GM23338 (cell line): ENCODE measurements around the gene PPFIBP1. TPM values are rescaled to one million over a fixed set of nuclear protein-coding genes. Genes with fewer than 3 reads are reported as not detected.
A peak's percentile ranks its signal among the peaks of the same experiment; 100 is the strongest.

ENCODE experiments used
- ATAC-seq: fragments of 200-7000 bp; cut with Tn5 transposase; 3 replicates; pipeline ENCODE4 v1.9.1; 2020
- DNase-seq: peaks from one replicate; pipeline ENCODE4 v3.0.0-alpha.2; 2015; ENCODE audit warnings: low spot score
- H2AFZ ChIP-seq: fragments of 200-600 bp; sonication (generic); 2 replicates; pipeline ENCODE4 v1.8.0; 2016; ENCODE audit warnings: antibody characterized with exemption, mild to moderate bottlenecking, moderate library complexity
- H3F3A ChIP-seq: fragments of 200-600 bp; sonication (generic); replicated peaks from 2 replicates; pipeline ENCODE4 v1.8.0; 2017; ENCODE audit warnings: antibody characterized with exemption, mixed run types, low read depth
- H3K27ac ChIP-seq: fragments of 200-600 bp; sonication (generic); 2 replicates; pipeline ENCODE4 v1.6.1; 2016; ENCODE audit warnings: low read depth
- H3K27me3 ChIP-seq: fragments of 200-600 bp; sonication (generic); 2 replicates; pipeline ENCODE4 v1.8.0; 2016; ENCODE audit warnings: mild to moderate bottlenecking, mixed run types, moderate library complexity; ENCODE audit not compliant: insufficient read depth
- H3K36me3 ChIP-seq: fragments of 200-600 bp; sonication (generic); 2 replicates; pipeline ENCODE4 v1.8.0; 2016; ENCODE audit warnings: mild to moderate bottlenecking; ENCODE audit not compliant: insufficient read depth
- H3K4me1 ChIP-seq: fragments of 200-600 bp; sonication (generic); 2 replicates; pipeline ENCODE4 v1.8.0; 2016; ENCODE audit warnings: mild to moderate bottlenecking, moderate library complexity; ENCODE audit not compliant: insufficient read depth
- H3K4me2 ChIP-seq: fragments of 200-600 bp; sonication (generic); 2 replicates; pipeline ENCODE4 v1.7.1; 2017; ENCODE audit warnings: mixed run types
- H3K4me3 ChIP-seq: fragments of 200-600 bp; sonication (generic); 2 replicates; pipeline ENCODE4 v1.6.1; 2016; ENCODE audit warnings: mixed run types
- H3K79me2 ChIP-seq: fragments of 200-600 bp; sonication (generic); replicated peaks from 2 replicates; pipeline ENCODE4 v1.8.0; 2017; ENCODE audit warnings: mild to moderate bottlenecking; ENCODE audit not compliant: insufficient read depth
- H3K9me2 ChIP-seq: fragments of 200-600 bp; sonication (generic); 2 replicates; pipeline ENCODE4 v1.8.0; 2017; ENCODE audit not compliant: insufficient read depth
- H4K20me1 ChIP-seq: fragments of 200-600 bp; sonication (generic); replicated peaks from 2 replicates; pipeline ENCODE4 v1.8.0; 2017; ENCODE audit warnings: mild to moderate bottlenecking; ENCODE audit not compliant: insufficient read depth
- H3K27ac Mint-ChIP-seq: 2 replicates; pipeline ENCODE4 v1.8.0; 2020; ENCODE audit warnings: inconsistent platforms, mild to moderate bottlenecking, moderate library complexity, mixed read lengths
- H3K27me3 Mint-ChIP-seq: 3 replicates; pipeline ENCODE4 v1.8.0; 2022; ENCODE audit warnings: low read depth, mild to moderate bottlenecking, moderate library complexity, mixed read lengths, inconsistent platforms; ENCODE audit not compliant: insufficient read depth, poor library complexity
- H3K36me3 Mint-ChIP-seq: 3 replicates; pipeline ENCODE4 v1.8.0; 2021; ENCODE audit warnings: low read depth, mild to moderate bottlenecking, inconsistent platforms, moderate library complexity, mixed read lengths
- H3K4me1 Mint-ChIP-seq: 3 replicates; pipeline ENCODE4 v1.8.0; 2020; ENCODE audit warnings: mild to moderate bottlenecking, inconsistent platforms, mixed read lengths
- H3K4me3 Mint-ChIP-seq: 3 replicates; pipeline ENCODE4 v1.8.0; 2021; ENCODE audit warnings: moderate library complexity, mild to moderate bottlenecking, inconsistent platforms, mixed read lengths
- H3K9me3 Mint-ChIP-seq: 3 replicates; pipeline ENCODE4 v1.8.0; 2020; ENCODE audit warnings: moderate library complexity, mild to moderate bottlenecking, inconsistent platforms, mixed read lengths
- CTCF ChIP-seq, 2 experiments: fragments of 200-600 bp in 1 of 2; sonication (generic) in 1 of 2; conservative IDR thresholded peaks; 2 replicates each; pipeline versions ENCODE4 v1.5.1 to v1.6.1; 2016 to 2017; ENCODE audit warnings: antibody characterized with exemption in 2 of 2, low read depth in 2 of 2, mild to moderate bottlenecking in 2 of 2, moderate library complexity in 1 of 2
- JUNB ChIP-seq: IDR thresholded peaks from one replicate; pipeline ENCODE4 v1.6.1; 2016; ENCODE audit warnings: antibody characterized with exemption; ENCODE audit not compliant: unreplicated experiment
- NANOG ChIP-seq: IDR thresholded peaks from 2 replicates; pipeline ENCODE4 v1.6.1; 2016; ENCODE audit warnings: antibody characterized with exemption, borderline replicate concordance
- POLR2AphosphoS5 ChIP-seq: IDR thresholded peaks from 2 replicates; pipeline ENCODE4 v1.6.1; 2016; ENCODE audit warnings: antibody characterized with exemption, low read depth
- REST ChIP-seq: IDR thresholded peaks from one replicate; pipeline ENCODE4 v1.6.1; 2018; ENCODE audit warnings: antibody characterized with exemption; ENCODE audit not compliant: unreplicated experiment
- STAT1 ChIP-seq: IDR thresholded peaks from one replicate; pipeline ENCODE4 v1.6.1; 2016; ENCODE audit warnings: antibody characterized with exemption; ENCODE audit not compliant: unreplicated experiment
- ZNF114 ChIP-seq: fragments of 250-450 bp; sonication (Bioruptor Pico); IDR thresholded peaks from 2 replicates; pipeline ENCODE4 v1.5.0; 2020; ENCODE audit warnings: mild to moderate bottlenecking, moderate library complexity
- ZNF331 ChIP-seq: fragments of 250-450 bp; sonication (Bioruptor Pico); IDR thresholded peaks from 2 replicates; pipeline ENCODE4 v1.5.0; 2020; ENCODE audit warnings: low read depth, mild to moderate bottlenecking, moderate library complexity
- polyA plus RNA-seq: library from polyadenylated mRNA; unstranded; fragments of >200 nt; fragmentation: Nextera tagmentation; extraction: Ambion mirVana; gene quantifications from 2 replicates; pipeline ENCODE4 v1.2.1, GENCODE V29; 2016
- total RNA-seq: library from RNA; depleted of rRNA; stranded (reverse); fragments of >200 nt; shearing (Covaris generic); gene quantifications from 2 replicates; pipeline ENCODE4 v1.2.3, GENCODE V29; 2014
- TF ChIP-seq, protein P1 (sequence below): IDR thresholded peaks from 2 replicates; pipeline ENCODE4 v1.6.1; 2016; ENCODE audit warnings: antibody characterized with exemption

PPFIBP1 gene
- total and polyA plus RNA-seq, 2 experiments from 2014 or later, result 33.2 to 41.9 TPM

- Histone ChIP-seq H3K79me2 (0 out of 2 replicates have a peak, but pooled peaks cover 4% of the 10 kb centered on the region), H4K20me1 (no peaks in the 10 kb centered on the region), H3K4me1 (no peaks in the 10 kb centered on the region), H3K4me3 (no peak overlapping the region), H3K27ac (no peak overlapping the region), H2AFZ (no peak overlapping the region), H3F3A (no peaks in the 10 kb centered on the region), H3K36me3 (0 out of 2 replicates have a peak, but pooled peaks cover 5% of the 10 kb centered on the region), H3K9me2 (no peaks in the 10 kb centered on the region), H3K4me2 (no peak overlapping the region), H3K27me3 (no peaks in the 10 kb centered on the region)
- DNase-seq (no peak), ATAC-seq (no peak)
- no peak overlapping the region for H3K4me3 Mint-ChIP-seq
- peaks cover 6% of the 10 kb centered on the region for H3K36me3 Mint-ChIP-seq
- peaks cover 3% of the 10 kb centered on the region; the same call in 1 of the 3 replicates for H3K4me1 Mint-ChIP-seq
- peak overlapping the region; percentile 26; the same call in 1 of the 2 replicates for H3K27ac Mint-ChIP-seq
- peaks cover 4% of the 10 kb centered on the region; the same call in 2 of the 3 replicates for H3K9me3 Mint-ChIP-seq
- H3K27me3 Mint-ChIP-seq, result no peaks in the 10 kb centered on the region
- TF ChIP-seq, protein P1, sequence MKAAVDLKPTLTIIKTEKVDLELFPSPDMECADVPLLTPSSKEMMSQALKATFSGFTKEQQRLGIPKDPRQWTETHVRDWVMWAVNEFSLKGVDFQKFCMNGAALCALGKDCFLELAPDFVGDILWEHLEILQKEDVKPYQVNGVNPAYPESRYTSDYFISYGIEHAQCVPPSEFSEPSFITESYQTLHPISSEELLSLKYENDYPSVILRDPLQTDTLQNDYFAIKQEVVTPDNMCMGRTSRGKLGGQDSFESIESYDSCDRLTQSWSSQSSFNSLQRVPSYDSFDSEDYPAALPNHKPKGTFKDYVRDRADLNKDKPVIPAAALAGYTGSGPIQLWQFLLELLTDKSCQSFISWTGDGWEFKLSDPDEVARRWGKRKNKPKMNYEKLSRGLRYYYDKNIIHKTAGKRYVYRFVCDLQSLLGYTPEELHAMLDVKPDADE, result no peak
Observed at GRCh38 chr12:27608890-27609289, 84.9 kb downstream of the PPFIBP1 start.

GRCh38 chr12:27610374-27610773 lies 86.4 kb downstream of the PPFIBP1 start:
- H3K4me3 Mint-ChIP-seq, result no peak overlapping the region
- ATAC-seq (no peak), DNase-seq (no peak)
- H3K27me3 Mint-ChIP-seq, result no peaks in the 10 kb centered on the region
- Histone ChIP-seq H3K4me2 (no peak overlapping the region), H3K4me3 (no peak overlapping the region), H3K27ac (no peak overlapping the region), H3K36me3 (no peaks in the 10 kb centered on the region), H4K20me1 (no peaks in the 10 kb centered on the region), H3F3A (no peaks in the 10 kb centered on the region), H3K79me2 (0 out of 2 replicates have a peak, but pooled peaks cover 4% of the 10 kb centered on the region), H2AFZ (no peak overlapping the region), H3K27me3 (no peaks in the 10 kb centered on the region), H3K4me1 (no peaks in the 10 kb centered on the region), H3K9me2 (no peaks in the 10 kb centered on the region)
- no peak overlapping the region for H3K27ac Mint-ChIP-seq
- no peaks in the 10 kb centered on the region for H3K36me3 Mint-ChIP-seq
- TF ChIP-seq STAT1 (no peak), ZNF114 (CRISPR knock-in tag) (no peak), ZNF331 (CRISPR knock-in tag) (no peak), NANOG (no peak)
- TF ChIP-seq, protein P1, result no peak
- H3K4me1 Mint-ChIP-seq, result peaks cover 8% of the 10 kb centered on the region; the same call in 2 of the 3 replicates
- H3K9me3 Mint-ChIP-seq, result no peaks in the 10 kb centered on the region

- ATAC-seq, result no peak
- TF ChIP-seq ZNF331 (CRISPR knock-in tag) (no peak), JUNB (no peak), STAT1 (no peak), REST (no peak), NANOG (no peak), CTCF (conservative IDR thresholded peaks at IDR 0.05; ENCODE audit: low read depth in 2 of 2) (no peak), POLR2AphosphoS5 (no peak)
- TF ChIP-seq, protein P1, result no peak
Observed at GRCh38 chr12:27614386-27614785, 90.4 kb downstream of the PPFIBP1 start.

More at GRCh38 chr12:27614386-27614785, 90.4 kb downstream of the PPFIBP1 start:
- Histone ChIP-seq H2AFZ (no peak overlapping the region), H3F3A (no peaks in the 10 kb centered on the region), H3K4me3 (no peak overlapping the region), H4K20me1 (no peaks in the 10 kb centered on the region), H3K4me2 (no peak overlapping the region), H3K36me3 (no peaks in the 10 kb centered on the region), H3K79me2 (0 out of 2 replicates have a peak, but pooled peaks cover 4% of the 10 kb centered on the region), H3K27ac (no peak overlapping the region), H3K9me2 (no peaks in the 10 kb centered on the region), H3K4me1 (peaks cover 6% of the 10 kb centered on the region; the same call in 1 of the 2 replicates), H3K27me3 (no peaks in the 10 kb centered on the region)
- Mint-ChIP-seq H3K27me3 (no peaks in the 10 kb centered on the region), H3K4me1 (peaks cover 5% of the 10 kb centered on the region; the same call in 1 of the 3 replicates), H3K27ac (no peak overlapping the region), H3K36me3 (peaks cover 3% of the 10 kb centered on the region; the same call in 2 of the 3 replicates), H3K9me3 (0 out of 3 replicates have a peak, but pooled peaks cover 2% of the 10 kb centered on the region), H3K4me3 (no peak overlapping the region)
- DNase-seq, result no peak
